CD4-positive, alpha-beta T cell (primary cell): ENCODE measurements around the gene BRD9. TPM values are rescaled to one million over a fixed set of nuclear protein-coding genes. Genes with fewer than 3 reads are reported as not detected.
"Not testable (repeated sequence)": the region's sequence is repeated elsewhere in the genome, so short reads cannot be mapped to it uniquely, and the experiment has no call there.

ENCODE experiments used
- ATAC-seq: fragments of 200-7000 bp; cut with Tn5 transposase; one replicate; pipeline ENCODE4 v1.10.0; 2022; ENCODE audit warnings: mild to moderate bottlenecking; ENCODE audit not compliant: poor library complexity
- CTCF ChIA-PET: fragments of 350-600 bp; sonication (Branson Sonifier 250); formaldehyde crosslinking; loops from one replicate; lab custom pipeline; 2021; ENCODE audit warnings: antibody characterized with exemption, inconsistent platforms; lab: Charles Lee
- POLR2A ChIA-PET: fragments of 350-600 bp; sonication (Branson Sonifier 250); formaldehyde crosslinking; loops from one replicate; lab custom pipeline; 2021; ENCODE audit warnings: antibody characterized with exemption, inconsistent platforms; lab: Charles Lee
- DNase-seq, 14 experiments: peaks; one replicate each; pipeline ENCODE4 v3.0.0-alpha.2; 2013 to 2020; ENCODE audit warnings: mixed read lengths in 2 of 14
- H3K27ac ChIP-seq, 2 donors: one replicate each; pipeline versions ENCODE4 v1.5.1 to v1.7.0; 2013; ENCODE audit warnings: low read length in 2 of 2, low read depth in 1 of 2, mild to moderate bottlenecking in 1 of 2
- H3K27me3 ChIP-seq, 2 experiments: 1 replicate in 1 of 2; 2 replicates in 1 of 2; pipeline versions ENCODE4 v1.6.1 to v1.7.0; 2013; ENCODE audit warnings: low read length in 2 of 2, control low read depth in 1 of 2, mild to moderate bottlenecking in 1 of 2, moderate library complexity in 1 of 2; ENCODE audit not compliant: insufficient read depth in 2 of 2, control insufficient read depth in 1 of 2
- H3K36me3 ChIP-seq: one replicate; pipeline ENCODE4 v1.6.1; 2013; ENCODE audit warnings: low read length, control low read depth; ENCODE audit not compliant: insufficient read depth
- H3K4me1 ChIP-seq: one replicate; pipeline ENCODE4 v1.6.1; 2013; ENCODE audit warnings: low read length, control low read depth; ENCODE audit not compliant: insufficient read depth
- H3K4me3 ChIP-seq: one replicate; pipeline ENCODE4 v1.5.1; 2013; ENCODE audit warnings: mild to moderate bottlenecking, low read length, moderate library complexity
- H3K9me3 ChIP-seq, 2 experiments: 1 replicate in 1 of 2; 2 replicates in 1 of 2; pipeline versions ENCODE4 v1.6.1 to v1.7.0; 2013; ENCODE audit warnings: low read length in 2 of 2, mild to moderate bottlenecking in 2 of 2, control low read depth in 1 of 2, moderate library complexity in 1 of 2; ENCODE audit not compliant: control insufficient read depth in 1 of 2, insufficient read depth in 1 of 2
- H3K27ac Mint-ChIP-seq: one replicate; pipeline ENCODE4 v1.8.0; 2020; ENCODE audit warnings: mixed read lengths
- H3K27me3 Mint-ChIP-seq: one replicate; pipeline ENCODE4 v1.8.0; 2021; ENCODE audit warnings: mixed read lengths
- H3K36me3 Mint-ChIP-seq: one replicate; pipeline ENCODE4 v1.8.0; 2021; ENCODE audit warnings: low read depth, mixed read lengths
- H3K4me1 Mint-ChIP-seq: one replicate; pipeline ENCODE4 v1.8.0; 2021; ENCODE audit warnings: low read depth, mixed read lengths
- H3K4me3 Mint-ChIP-seq: one replicate; pipeline ENCODE4 v1.8.0; 2020; ENCODE audit warnings: mild to moderate bottlenecking, mixed read lengths
- H3K9me3 Mint-ChIP-seq: one replicate; pipeline ENCODE4 v1.8.0; 2020; ENCODE audit warnings: mixed read lengths
- intact Hi-C, 2 experiments: fragments of 100-400 bp; cut with DNase I in 1 of 2; cut with micrococcal nuclease in 1 of 2; formaldehyde crosslinking; loops; one replicate each; pipeline versions ENCODE4 v1.15.1 to v1.9.0; 2023 to 2025; cut with DNase I, micrococcal nuclease
- total RNA-seq, 174 experiments: library from RNA in 2 of 174; stranded (reverse) in 2 of 174; gene quantifications; one replicate each; pipeline ENCODE4 v1.2.3 and lab custom pipeline; 2021 to 2026
- TF ChIP-seq, protein P1 (sequence below): fragments of 200-600 bp; IDR thresholded peaks from one replicate; pipeline ENCODE4 v1.8.0; 2022; ENCODE audit warnings: antibody characterized with exemption, mild to moderate bottlenecking

The BRD9 gene
- total RNA-seq, 2 experiments from 2014 or later, result 109 TPM

GRCh38 chr5:933951-934350 is 41.4 kb upstream of the BRD9 start:
- DNase-seq, H3K27me3 ChIP-seq, POLR2A ChIA-PET, H3K9me3 Mint-ChIP-seq, H3K27ac Mint-ChIP-seq, ATAC-seq, H3K27ac ChIP-seq, H3K4me3 Mint-ChIP-seq, H3K4me1 Mint-ChIP-seq, H3K9me3 ChIP-seq, H3K36me3 ChIP-seq, H3K4me3 ChIP-seq, H3K4me1 ChIP-seq, H3K36me3 Mint-ChIP-seq, intact Hi-C loops: not testable (repeated sequence)
- CTCF ChIA-PET, result interaction anchor here (1.5 kb wide), 1 partner anchor 206 kb away, joined by 4 read pairs; no protein-coding TSS in a partner anchor
- peaks cover 14% of the 10 kb centered on the region for H3K27me3 Mint-ChIP-seq

DNA sequence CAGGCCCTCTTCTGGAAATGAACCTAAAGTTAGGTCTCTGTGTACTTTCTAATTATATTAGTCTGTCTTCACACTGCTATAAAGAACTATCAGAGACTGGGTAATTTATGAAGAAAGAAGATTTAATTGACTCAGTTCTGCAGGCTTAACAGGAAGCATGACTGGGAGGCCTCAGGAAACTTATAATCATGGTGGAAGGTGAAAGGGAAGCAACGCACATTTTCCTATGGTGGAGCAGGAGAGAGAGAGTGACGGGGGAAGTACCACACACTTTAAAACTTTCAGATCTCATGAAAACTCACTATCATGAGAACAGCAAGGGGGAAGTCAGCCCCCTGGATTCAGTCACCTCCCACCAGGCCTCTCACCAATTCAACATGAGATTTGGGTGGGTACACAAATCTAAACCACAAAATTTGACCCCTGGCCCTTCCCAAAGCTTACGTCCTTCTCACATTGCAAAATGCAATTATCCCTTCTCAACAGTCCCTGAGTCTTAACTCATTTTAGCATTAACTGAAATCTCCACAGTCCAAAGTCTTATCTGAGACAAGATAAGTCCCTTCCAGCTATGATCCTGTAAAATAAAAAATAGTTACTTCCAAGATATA is 40.8 kb upstream of the BRD9 start:
- no peaks in the 10 kb centered on the region for H3K36me3 Mint-ChIP-seq
- Histone ChIP-seq H3K4me1 (no peaks in the 10 kb centered on the region), H3K27me3 (no peaks in the 10 kb centered on the region), H3K9me3 (no peaks in the 10 kb centered on the region), H3K36me3 (no peaks in the 10 kb centered on the region), H3K4me3 (no peak overlapping the region), H3K27ac (no peak overlapping the region)
- H3K4me1 Mint-ChIP-seq, result no peaks in the 10 kb centered on the region
- no peaks in the 10 kb centered on the region for H3K9me3 Mint-ChIP-seq
- intact Hi-C loops, result no loop called here
- H3K27me3 Mint-ChIP-seq, result peaks cover 19% of the 10 kb centered on the region
- ChIA-PET POLR2A (no interaction called here), CTCF (interaction anchor here (1.5 kb wide), 1 partner anchor 207 kb away, joined by 4 read pairs; no protein-coding TSS in a partner anchor)
- no peak overlapping the region for H3K27ac Mint-ChIP-seq
- DNase-seq, result no peak
- no peak overlapping the region for H3K4me3 Mint-ChIP-seq
- TF ChIP-seq, protein P1, sequence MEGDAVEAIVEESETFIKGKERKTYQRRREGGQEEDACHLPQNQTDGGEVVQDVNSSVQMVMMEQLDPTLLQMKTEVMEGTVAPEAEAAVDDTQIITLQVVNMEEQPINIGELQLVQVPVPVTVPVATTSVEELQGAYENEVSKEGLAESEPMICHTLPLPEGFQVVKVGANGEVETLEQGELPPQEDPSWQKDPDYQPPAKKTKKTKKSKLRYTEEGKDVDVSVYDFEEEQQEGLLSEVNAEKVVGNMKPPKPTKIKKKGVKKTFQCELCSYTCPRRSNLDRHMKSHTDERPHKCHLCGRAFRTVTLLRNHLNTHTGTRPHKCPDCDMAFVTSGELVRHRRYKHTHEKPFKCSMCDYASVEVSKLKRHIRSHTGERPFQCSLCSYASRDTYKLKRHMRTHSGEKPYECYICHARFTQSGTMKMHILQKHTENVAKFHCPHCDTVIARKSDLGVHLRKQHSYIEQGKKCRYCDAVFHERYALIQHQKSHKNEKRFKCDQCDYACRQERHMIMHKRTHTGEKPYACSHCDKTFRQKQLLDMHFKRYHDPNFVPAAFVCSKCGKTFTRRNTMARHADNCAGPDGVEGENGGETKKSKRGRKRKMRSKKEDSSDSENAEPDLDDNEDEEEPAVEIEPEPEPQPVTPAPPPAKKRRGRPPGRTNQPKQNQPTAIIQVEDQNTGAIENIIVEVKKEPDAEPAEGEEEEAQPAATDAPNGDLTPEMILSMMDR, result no peak
- no peak for ATAC-seq

DNA sequence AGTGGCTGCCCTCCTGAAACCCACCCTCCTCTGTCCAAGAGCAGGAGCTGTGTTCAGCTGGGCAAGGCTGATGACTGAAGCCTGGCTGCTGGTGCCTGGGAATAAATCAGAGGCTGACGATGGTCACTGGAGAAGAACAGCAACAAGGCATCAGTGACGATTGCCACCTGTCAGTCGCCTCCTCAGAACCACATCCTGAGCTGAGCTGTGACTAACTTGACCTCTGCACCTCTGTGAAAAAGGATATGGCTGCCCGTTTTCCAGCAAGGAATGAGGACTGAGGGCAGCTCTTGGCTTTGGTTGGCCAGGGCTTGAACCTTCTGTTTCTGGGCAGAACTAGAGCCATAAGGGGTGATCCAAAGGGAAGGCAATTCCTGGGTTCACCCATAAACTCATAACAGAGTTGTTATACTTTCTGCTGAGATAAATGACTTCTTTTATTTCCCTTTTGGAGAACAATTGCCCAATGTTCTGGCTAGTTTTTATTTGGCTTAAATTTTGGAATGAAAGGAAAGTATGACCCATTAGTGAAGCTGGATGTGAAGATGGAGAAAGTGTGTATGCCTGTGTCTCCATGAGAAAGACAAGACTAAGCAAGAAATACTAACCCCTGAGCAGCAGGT is 40.1 kb upstream of the BRD9 start:
- H3K4me1 ChIP-seq, result no peaks in the 10 kb centered on the region
- no peak overlapping the region for H3K4me3 ChIP-seq
- TF ChIP-seq, protein P1, result no peak
- no peak overlapping the region for H3K27ac ChIP-seq
- ATAC-seq, result no peak
- no peak for DNase-seq
- H3K27me3 Mint-ChIP-seq, result peaks cover 23% of the 10 kb centered on the region
- ChIA-PET POLR2A (no interaction called here), CTCF (interaction anchor here (1.6 kb wide), 1 partner anchor 9 kb away, joined by 3 read pairs; no protein-coding TSS in a partner anchor)
- intact Hi-C loops, result no loop called here
- no peaks in the 10 kb centered on the region for H3K9me3 Mint-ChIP-seq
- H3K27me3 ChIP-seq, result peaks cover under 1 to 2% of the 10 kb centered on the region in 2 experiments
- no peak overlapping the region for H3K4me3 Mint-ChIP-seq
- no peaks in the 10 kb centered on the region for H3K36me3 ChIP-seq
- no peaks in the 10 kb centered on the region for H3K4me1 Mint-ChIP-seq
- H3K36me3 Mint-ChIP-seq, result no peaks in the 10 kb centered on the region
- no peaks in the 10 kb centered on the region for H3K9me3 ChIP-seq
- H3K27ac Mint-ChIP-seq, result no peak overlapping the region
